Measurements from ENCODE around the gene LBH.

GRCh38 chr2:30268296-30268871 is 37.0 kb downstream of the LBH start:
- TF ChIP-seq, protein P1, sequence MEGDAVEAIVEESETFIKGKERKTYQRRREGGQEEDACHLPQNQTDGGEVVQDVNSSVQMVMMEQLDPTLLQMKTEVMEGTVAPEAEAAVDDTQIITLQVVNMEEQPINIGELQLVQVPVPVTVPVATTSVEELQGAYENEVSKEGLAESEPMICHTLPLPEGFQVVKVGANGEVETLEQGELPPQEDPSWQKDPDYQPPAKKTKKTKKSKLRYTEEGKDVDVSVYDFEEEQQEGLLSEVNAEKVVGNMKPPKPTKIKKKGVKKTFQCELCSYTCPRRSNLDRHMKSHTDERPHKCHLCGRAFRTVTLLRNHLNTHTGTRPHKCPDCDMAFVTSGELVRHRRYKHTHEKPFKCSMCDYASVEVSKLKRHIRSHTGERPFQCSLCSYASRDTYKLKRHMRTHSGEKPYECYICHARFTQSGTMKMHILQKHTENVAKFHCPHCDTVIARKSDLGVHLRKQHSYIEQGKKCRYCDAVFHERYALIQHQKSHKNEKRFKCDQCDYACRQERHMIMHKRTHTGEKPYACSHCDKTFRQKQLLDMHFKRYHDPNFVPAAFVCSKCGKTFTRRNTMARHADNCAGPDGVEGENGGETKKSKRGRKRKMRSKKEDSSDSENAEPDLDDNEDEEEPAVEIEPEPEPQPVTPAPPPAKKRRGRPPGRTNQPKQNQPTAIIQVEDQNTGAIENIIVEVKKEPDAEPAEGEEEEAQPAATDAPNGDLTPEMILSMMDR (conservative IDR thresholded peaks at IDR 0.05; ENCODE audit: low read depth in 2 of 2): no peak
- TF ChIP-seq ETS1 (IDR thresholded peaks at IDR 0.05): no peak
- TF ChIP-seq, protein P2, sequence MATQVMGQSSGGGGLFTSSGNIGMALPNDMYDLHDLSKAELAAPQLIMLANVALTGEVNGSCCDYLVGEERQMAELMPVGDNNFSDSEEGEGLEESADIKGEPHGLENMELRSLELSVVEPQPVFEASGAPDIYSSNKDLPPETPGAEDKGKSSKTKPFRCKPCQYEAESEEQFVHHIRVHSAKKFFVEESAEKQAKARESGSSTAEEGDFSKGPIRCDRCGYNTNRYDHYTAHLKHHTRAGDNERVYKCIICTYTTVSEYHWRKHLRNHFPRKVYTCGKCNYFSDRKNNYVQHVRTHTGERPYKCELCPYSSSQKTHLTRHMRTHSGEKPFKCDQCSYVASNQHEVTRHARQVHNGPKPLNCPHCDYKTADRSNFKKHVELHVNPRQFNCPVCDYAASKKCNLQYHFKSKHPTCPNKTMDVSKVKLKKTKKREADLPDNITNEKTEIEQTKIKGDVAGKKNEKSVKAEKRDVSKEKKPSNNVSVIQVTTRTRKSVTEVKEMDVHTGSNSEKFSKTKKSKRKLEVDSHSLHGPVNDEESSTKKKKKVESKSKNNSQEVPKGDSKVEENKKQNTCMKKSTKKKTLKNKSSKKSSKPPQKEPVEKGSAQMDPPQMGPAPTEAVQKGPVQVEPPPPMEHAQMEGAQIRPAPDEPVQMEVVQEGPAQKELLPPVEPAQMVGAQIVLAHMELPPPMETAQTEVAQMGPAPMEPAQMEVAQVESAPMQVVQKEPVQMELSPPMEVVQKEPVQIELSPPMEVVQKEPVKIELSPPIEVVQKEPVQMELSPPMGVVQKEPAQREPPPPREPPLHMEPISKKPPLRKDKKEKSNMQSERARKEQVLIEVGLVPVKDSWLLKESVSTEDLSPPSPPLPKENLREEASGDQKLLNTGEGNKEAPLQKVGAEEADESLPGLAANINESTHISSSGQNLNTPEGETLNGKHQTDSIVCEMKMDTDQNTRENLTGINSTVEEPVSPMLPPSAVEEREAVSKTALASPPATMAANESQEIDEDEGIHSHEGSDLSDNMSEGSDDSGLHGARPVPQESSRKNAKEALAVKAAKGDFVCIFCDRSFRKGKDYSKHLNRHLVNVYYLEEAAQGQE (IDR thresholded peaks at IDR 0.05; ENCODE audit: unreplicated experiment): no peak
- TF ChIP-seq EZH2phosphoT487 (IDR thresholded peaks at IDR 0.05; ENCODE audit: unreplicated experiment): no peak
- no peak for TF ChIP-seq EZH2 (IDR thresholded peaks at IDR 0.05; ENCODE audit: low read depth, unreplicated experiment)
- TF ChIP-seq POLR2AphosphoS5 (IDR thresholded peaks at IDR 0.05; ENCODE audit: low read depth): no peak
- no peak for TF ChIP-seq JUNB (IDR thresholded peaks at IDR 0.05; ENCODE audit: unreplicated experiment)
- no peak for TF ChIP-seq CREB1 (CRISPR knock-in tag; IDR thresholded peaks at IDR 0.05; ENCODE audit: low read depth)
- no peak for TF ChIP-seq ZNF331 (CRISPR knock-in tag; IDR thresholded peaks at IDR 0.05; ENCODE audit: low read depth)
- TF ChIP-seq ZNF114 (CRISPR knock-in tag; IDR thresholded peaks at IDR 0.05): no peak
